ENCODE data around the gene CNTNAP4.

DNA sequence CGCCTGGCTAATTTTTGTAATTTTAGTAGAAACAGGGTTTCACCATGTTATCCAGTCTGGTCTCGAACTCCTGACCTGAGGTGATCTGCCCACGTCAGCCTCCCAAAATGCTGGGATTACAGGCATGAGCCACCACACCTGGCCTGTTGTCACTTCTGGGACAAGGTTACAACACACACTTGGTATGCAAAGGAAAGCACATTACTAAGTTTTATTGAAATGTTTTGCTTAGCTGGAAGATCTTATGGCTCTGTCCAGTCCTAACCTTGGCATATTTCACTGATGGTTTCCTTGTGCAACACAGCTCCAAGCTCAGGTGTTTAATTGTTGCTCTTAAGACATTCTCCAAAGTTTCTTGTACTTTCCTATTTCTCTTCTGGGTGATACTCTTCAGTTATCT is 94.2 kb downstream of the CNTNAP4 start:
- TF ChIP-seq, protein P1, sequence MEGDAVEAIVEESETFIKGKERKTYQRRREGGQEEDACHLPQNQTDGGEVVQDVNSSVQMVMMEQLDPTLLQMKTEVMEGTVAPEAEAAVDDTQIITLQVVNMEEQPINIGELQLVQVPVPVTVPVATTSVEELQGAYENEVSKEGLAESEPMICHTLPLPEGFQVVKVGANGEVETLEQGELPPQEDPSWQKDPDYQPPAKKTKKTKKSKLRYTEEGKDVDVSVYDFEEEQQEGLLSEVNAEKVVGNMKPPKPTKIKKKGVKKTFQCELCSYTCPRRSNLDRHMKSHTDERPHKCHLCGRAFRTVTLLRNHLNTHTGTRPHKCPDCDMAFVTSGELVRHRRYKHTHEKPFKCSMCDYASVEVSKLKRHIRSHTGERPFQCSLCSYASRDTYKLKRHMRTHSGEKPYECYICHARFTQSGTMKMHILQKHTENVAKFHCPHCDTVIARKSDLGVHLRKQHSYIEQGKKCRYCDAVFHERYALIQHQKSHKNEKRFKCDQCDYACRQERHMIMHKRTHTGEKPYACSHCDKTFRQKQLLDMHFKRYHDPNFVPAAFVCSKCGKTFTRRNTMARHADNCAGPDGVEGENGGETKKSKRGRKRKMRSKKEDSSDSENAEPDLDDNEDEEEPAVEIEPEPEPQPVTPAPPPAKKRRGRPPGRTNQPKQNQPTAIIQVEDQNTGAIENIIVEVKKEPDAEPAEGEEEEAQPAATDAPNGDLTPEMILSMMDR (IDR thresholded peaks at IDR 0.05; ENCODE audit: control extremely low read depth in 1 of 3, insufficient read depth in 1 of 3, low read depth in 1 of 3, low read length in 3 of 3), result no peak
- TF ChIP-seq EGR1 (IDR thresholded peaks at IDR 0.05; ENCODE audit: borderline replicate concordance, low read depth, low read length) (no peak), RFX5 (IDR thresholded peaks at IDR 0.05; ENCODE audit: borderline replicate concordance, low read depth, low read length) (no peak), MAFK (IDR thresholded peaks at IDR 0.05; ENCODE audit: low read depth, low read length) (no peak), POLR2AphosphoS5 (IDR thresholded peaks at IDR 0.05; ENCODE audit: low read depth, low read length) (no peak), RAD21 (IDR thresholded peaks at IDR 0.05 in 1 of 2, conservative IDR thresholded peaks at IDR 0.05 in 1 of 2; ENCODE audit: low read depth in 2 of 2, low read length in 2 of 2) (no peak), TAF1 (IDR thresholded peaks at IDR 0.05; ENCODE audit: low read depth, low read length) (no peak), YY1 (IDR thresholded peaks at IDR 0.05; ENCODE audit: low read depth, low read length) (no peak), EP300 (IDR thresholded peaks at IDR 0.05; ENCODE audit: borderline replicate concordance in 1 of 2, low read depth in 2 of 2, low read length in 2 of 2) (no peak), POLR2A (IDR thresholded peaks at IDR 0.05; ENCODE audit: control extremely low read depth in 1 of 2, low read depth in 2 of 2, low read length in 2 of 2) (no peak), JUND (IDR thresholded peaks at IDR 0.05; ENCODE audit: low read length) (no peak), ASH2L (IDR thresholded peaks at IDR 0.05; ENCODE audit: low read length) (no peak), SP1 (IDR thresholded peaks at IDR 0.05; ENCODE audit: low read depth, low read length) (no peak)
